GM23338 (cell line): ENCODE data around the gene DOCK2.

ENCODE experiments used
- CREB1 ChIP-seq: fragments of 250-450 bp; sonication (Bioruptor Pico); IDR thresholded peaks from 2 replicates; pipeline ENCODE4 v1.5.0; 2020; ENCODE audit warnings: low read depth, mild to moderate bottlenecking, moderate library complexity
- CTCF ChIP-seq, 2 experiments: fragments of 200-600 bp in 1 of 2; sonication (generic) in 1 of 2; conservative IDR thresholded peaks; 2 replicates each; pipeline versions ENCODE4 v1.5.1 to v1.6.1; 2016 to 2017; ENCODE audit warnings: antibody characterized with exemption in 2 of 2, low read depth in 2 of 2, mild to moderate bottlenecking in 2 of 2, moderate library complexity in 1 of 2
- EZH2 ChIP-seq: fragments of 200-600 bp; sonication (generic); IDR thresholded peaks from one replicate; pipeline ENCODE4 v1.8.0; 2017; ENCODE audit warnings: antibody characterized with exemption, mild to moderate bottlenecking, low read depth; ENCODE audit not compliant: unreplicated experiment
- EZH2phosphoT487 ChIP-seq: fragments of 200-600 bp; sonication (generic); IDR thresholded peaks from one replicate; pipeline ENCODE4 v1.8.1; 2018; ENCODE audit warnings: antibody characterized with exemption; ENCODE audit not compliant: unreplicated experiment
- JUNB ChIP-seq: IDR thresholded peaks from one replicate; pipeline ENCODE4 v1.6.1; 2016; ENCODE audit warnings: antibody characterized with exemption; ENCODE audit not compliant: unreplicated experiment
- POLR2AphosphoS5 ChIP-seq: IDR thresholded peaks from 2 replicates; pipeline ENCODE4 v1.6.1; 2016; ENCODE audit warnings: antibody characterized with exemption, low read depth
- REST ChIP-seq: IDR thresholded peaks from one replicate; pipeline ENCODE4 v1.6.1; 2018; ENCODE audit warnings: antibody characterized with exemption; ENCODE audit not compliant: unreplicated experiment
- ZNF462 ChIP-seq: fragments of 250-450 bp; sonication (Bioruptor Pico); IDR thresholded peaks from 2 replicates; pipeline ENCODE4 v1.5.0; 2020; ENCODE audit warnings: mild to moderate bottlenecking, moderate library complexity

- TF ChIP-seq CTCF (conservative IDR thresholded peaks at IDR 0.05; ENCODE audit: low read depth in 2 of 2) (no peak), POLR2AphosphoS5 (no peak), CREB1 (CRISPR knock-in tag) (no peak), EZH2phosphoT487 (no peak), ZNF462 (CRISPR knock-in tag) (no peak), EZH2 (no peak), REST (no peak), JUNB (no peak)
Measured at GRCh38 chr5:169970911-169971765, 334.1 kb downstream of the DOCK2 start.
